ENCODE results near the gene ZDHHC14. TPM values are rescaled to one million over a fixed set of nuclear protein-coding genes. Genes with fewer than 3 reads are reported as not detected.
"Not testable (repeated sequence)": the region's sequence is repeated elsewhere in the genome, so short reads cannot be mapped to it uniquely, and the experiment has no call there.

ZDHHC14 gene
- total RNA-seq, 2 experiments from 2014 or later, result 1.7 to 2.5 TPM

DNA sequence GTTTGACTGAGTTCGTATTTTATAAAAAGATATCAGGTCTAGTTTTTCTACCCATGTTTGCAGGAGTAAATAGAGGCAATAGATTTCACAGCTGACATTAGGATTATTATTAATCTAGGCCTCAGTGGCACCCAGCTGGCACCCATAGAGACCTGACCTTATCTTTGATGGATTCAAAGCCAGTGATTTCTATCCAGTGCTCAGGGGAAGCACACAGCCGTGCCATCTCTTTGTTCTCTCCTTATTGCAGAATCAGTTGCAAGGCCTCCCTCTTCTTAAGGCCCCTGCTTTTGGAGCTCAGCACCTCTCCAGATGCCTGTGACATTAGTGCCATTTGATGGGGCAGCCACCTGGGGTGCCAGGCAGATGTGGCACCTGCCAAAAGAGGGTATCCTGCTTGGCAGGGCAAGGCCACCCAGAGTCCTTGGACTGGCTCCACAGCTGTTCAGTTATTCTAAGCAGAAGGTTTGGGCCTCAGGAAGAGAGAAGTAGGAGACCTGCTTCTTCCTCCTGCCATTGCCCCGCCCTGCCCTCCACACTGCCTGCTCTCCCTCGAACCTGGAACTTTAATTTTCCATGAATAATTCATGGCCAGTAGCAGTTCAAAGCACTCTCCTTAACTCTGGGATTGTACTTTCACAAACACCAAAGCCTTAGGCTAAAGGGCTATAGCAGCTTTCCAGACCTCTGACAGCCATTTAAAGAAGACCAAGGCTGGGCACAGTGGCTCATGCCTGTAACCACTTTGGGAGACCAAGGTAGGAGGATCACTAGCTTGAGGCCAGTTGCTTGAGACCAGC, 206.3 kb downstream of the ZDHHC14 start:
- peaks cover 9% of the 10 kb centered on the region for H3K36me3 Mint-ChIP-seq (ENCODE audit: low read depth)
- H3K4me1 Mint-ChIP-seq (ENCODE audit: low read depth), result peaks cover 7% of the 10 kb centered on the region
- TF ChIP-seq, protein P1, sequence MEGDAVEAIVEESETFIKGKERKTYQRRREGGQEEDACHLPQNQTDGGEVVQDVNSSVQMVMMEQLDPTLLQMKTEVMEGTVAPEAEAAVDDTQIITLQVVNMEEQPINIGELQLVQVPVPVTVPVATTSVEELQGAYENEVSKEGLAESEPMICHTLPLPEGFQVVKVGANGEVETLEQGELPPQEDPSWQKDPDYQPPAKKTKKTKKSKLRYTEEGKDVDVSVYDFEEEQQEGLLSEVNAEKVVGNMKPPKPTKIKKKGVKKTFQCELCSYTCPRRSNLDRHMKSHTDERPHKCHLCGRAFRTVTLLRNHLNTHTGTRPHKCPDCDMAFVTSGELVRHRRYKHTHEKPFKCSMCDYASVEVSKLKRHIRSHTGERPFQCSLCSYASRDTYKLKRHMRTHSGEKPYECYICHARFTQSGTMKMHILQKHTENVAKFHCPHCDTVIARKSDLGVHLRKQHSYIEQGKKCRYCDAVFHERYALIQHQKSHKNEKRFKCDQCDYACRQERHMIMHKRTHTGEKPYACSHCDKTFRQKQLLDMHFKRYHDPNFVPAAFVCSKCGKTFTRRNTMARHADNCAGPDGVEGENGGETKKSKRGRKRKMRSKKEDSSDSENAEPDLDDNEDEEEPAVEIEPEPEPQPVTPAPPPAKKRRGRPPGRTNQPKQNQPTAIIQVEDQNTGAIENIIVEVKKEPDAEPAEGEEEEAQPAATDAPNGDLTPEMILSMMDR (IDR thresholded peaks at IDR 0.05), result no peak
- ATAC-seq (no peak), DNase-seq (no peak)
- ChIA-PET POLR2A (no interaction called here), CTCF (interaction anchor here (1.2 kb wide), 1 partner anchor 13 kb away, joined by 4 read pairs; no protein-coding TSS in a partner anchor)
- no peak overlapping the region for H3K4me3 Mint-ChIP-seq
- H3K27me3 Mint-ChIP-seq, result no peaks in the 10 kb centered on the region
- H3K9me3 Mint-ChIP-seq, result peaks cover 21% of the 10 kb centered on the region
- intact Hi-C loops (cut with micrococcal nuclease), result no loop called here
- H3K27ac Mint-ChIP-seq, result no peak overlapping the region

DNA sequence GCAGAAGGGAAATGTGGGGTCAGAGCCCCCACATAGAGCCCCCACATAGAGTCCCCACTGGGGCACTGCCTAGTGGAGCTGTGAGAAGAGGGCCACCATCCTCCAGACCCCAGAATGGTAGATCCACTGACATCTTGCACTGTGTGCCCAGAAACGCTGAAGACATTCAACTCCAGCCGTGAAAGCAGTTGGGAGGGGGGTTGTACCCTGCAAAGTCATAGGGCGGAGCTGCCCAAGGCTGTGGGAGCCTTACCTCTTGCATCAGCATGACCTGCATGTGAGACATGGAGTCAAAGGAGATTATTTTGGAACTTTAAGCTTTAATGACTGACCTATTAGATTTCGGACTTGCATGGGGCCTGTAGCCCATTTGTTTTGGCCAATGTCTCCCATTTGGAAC, 209.7 kb downstream of the ZDHHC14 start:
- POLR2A ChIA-PET; ATAC-seq; H3K4me3 Mint-ChIP-seq; H3K36me3 Mint-ChIP-seq (ENCODE audit: low read depth); H3K27ac Mint-ChIP-seq; DNase-seq; CTCF ChIA-PET; H3K4me1 Mint-ChIP-seq (ENCODE audit: low read depth); H3K27me3 Mint-ChIP-seq: not testable (repeated sequence)
- intact Hi-C loops (cut with micrococcal nuclease), result loop anchor here (10.0 kb wide), 1 partner anchor 276 kb away; no protein-coding TSS in a partner anchor
- H3K9me3 Mint-ChIP-seq, result peaks cover 21% of the 10 kb centered on the region

DNA sequence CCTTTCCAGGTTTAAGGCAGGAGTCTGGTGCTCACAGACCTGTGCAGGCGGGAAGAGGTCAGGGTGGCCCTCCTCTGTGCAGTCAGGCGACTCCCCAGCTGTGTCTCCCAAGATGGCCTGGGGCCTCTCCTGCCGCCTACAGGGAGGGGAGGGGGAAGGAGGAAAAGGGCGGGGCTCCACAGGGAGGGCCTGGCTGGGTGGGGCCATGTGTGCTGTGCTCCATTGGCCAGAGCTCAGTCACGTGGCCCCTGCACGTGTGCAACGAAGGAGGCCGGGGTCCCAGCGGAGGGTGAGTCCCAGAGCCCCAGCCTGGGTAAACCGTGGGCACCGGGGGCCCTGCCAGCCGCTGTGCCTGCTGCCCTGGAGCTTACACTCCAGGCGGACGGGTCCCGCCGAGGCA, 211.6 kb downstream of the ZDHHC14 start:
- intact Hi-C loops (cut with micrococcal nuclease), result loop anchor here (10.0 kb wide), 1 partner anchor 278 kb away; no protein-coding TSS in a partner anchor
- DNase-seq, result no peak
- no peaks in the 10 kb centered on the region for H3K27me3 Mint-ChIP-seq
- peaks cover 21% of the 10 kb centered on the region for H3K9me3 Mint-ChIP-seq
- H3K27ac Mint-ChIP-seq, result no peak overlapping the region
- TF ChIP-seq, protein P1 (IDR thresholded peaks at IDR 0.05), result no peak
- H3K4me1 Mint-ChIP-seq (ENCODE audit: low read depth), result no peaks in the 10 kb centered on the region
- CTCF ChIA-PET, result no interaction called here
- H3K36me3 Mint-ChIP-seq (ENCODE audit: low read depth), result peaks cover 9% of the 10 kb centered on the region
- no peak for ATAC-seq
- POLR2A ChIA-PET, result interaction anchor here (0.9 kb wide), 1 partner anchor 269 kb away, joined by 4 read pairs; the partner anchor contains the start of gene TMEM242
- H3K4me3 Mint-ChIP-seq, result no peak overlapping the region

DNA sequence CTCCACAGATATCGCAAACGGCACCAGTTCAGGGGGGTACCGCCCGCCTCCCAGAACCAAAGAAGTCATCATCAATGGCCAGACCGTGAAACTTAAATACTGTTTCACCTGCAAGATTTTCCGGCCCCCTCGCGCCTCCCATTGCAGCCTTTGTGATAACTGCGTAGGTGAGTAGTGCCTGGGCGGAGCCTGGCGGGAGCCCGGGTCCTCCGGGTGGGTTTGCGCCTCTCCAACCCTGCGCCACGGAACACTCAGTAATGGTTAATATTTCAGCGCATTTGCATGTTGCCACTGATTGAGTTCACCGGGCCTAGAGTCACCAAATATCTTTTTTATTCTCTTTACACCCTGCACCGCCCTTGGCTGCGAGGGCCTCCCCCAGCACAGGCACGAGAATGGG, 212.0 kb downstream of the ZDHHC14 start:
- Mint-ChIP-seq H3K4me3 (no peak overlapping the region), H3K27me3 (no peaks in the 10 kb centered on the region), H3K27ac (no peak overlapping the region), H3K4me1 (ENCODE audit: low read depth) (no peaks in the 10 kb centered on the region), H3K9me3 (peaks cover 21% of the 10 kb centered on the region), H3K36me3 (ENCODE audit: low read depth) (peaks cover 9% of the 10 kb centered on the region)
- TF ChIP-seq, protein P1 (IDR thresholded peaks at IDR 0.05), result no peak
- ChIA-PET CTCF (interaction anchor here (1.1 kb wide), 1 partner anchor 314 kb away, joined by 3 read pairs; no protein-coding TSS in a partner anchor), POLR2A (interaction anchor here (0.9 kb wide), 1 partner anchor 270 kb away, joined by 4 read pairs; the partner anchor contains the start of gene TMEM242)
- no peak for ATAC-seq
- DNase-seq, result no peak
- intact Hi-C loops (cut with micrococcal nuclease), result loop anchor here (10.0 kb wide), 1 partner anchor 278 kb away; no protein-coding TSS in a partner anchor

DNA sequence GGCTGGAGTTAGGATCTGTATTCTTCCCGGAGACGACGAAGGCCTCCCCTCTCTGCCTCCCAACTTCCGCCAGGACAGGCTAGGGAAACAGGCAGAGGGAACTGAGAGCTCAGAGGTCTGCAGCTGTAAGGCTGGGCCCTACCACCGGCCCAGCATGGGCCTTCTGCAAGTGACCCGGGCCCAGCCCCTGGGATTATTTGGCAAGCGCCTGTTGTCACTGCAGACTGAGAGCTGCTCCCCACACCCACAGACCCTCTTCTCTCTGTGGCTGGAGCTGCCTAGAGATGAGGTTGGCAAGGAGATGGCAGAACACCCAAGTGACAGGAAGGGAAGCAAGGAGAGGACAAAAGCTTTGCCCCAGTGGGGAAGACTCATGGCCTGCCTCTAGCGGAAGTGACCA, 212.6 kb downstream of the ZDHHC14 start:
- Mint-ChIP-seq H3K27me3 (no peaks in the 10 kb centered on the region), H3K4me3 (no peak overlapping the region), H3K27ac (no peak overlapping the region), H3K9me3 (peaks cover 21% of the 10 kb centered on the region), H3K4me1 (ENCODE audit: low read depth) (no peaks in the 10 kb centered on the region), H3K36me3 (ENCODE audit: low read depth) (peaks cover 9% of the 10 kb centered on the region)
- no peak for ATAC-seq
- no peak for DNase-seq
- POLR2A ChIA-PET, result interaction anchor here (0.9 kb wide), 1 partner anchor 55 kb away, joined by 3 read pairs; no protein-coding TSS in a partner anchor
- intact Hi-C loops (cut with micrococcal nuclease), result loop anchor here (10.0 kb wide), 1 partner anchor 279 kb away; no protein-coding TSS in a partner anchor
- TF ChIP-seq, protein P1 (IDR thresholded peaks at IDR 0.05), result no peak
- CTCF ChIA-PET, result interaction anchor here (1.1 to 1.2 kb wide), 2 partner anchors 279 to 313 kb away, joined by 3 to 7 read pairs; no protein-coding TSS in a partner anchor

Data from activated CD8-positive, alpha-beta T cell treated with anti-CD3 and anti-CD28 coated beads for 36 hours (primary cell).